Raji (cell line): ENCODE data around the gene TSHZ1.

ENCODE experiments used
- POLR2A ChIP-seq: IDR thresholded peaks from 2 replicates; pipeline ENCODE4 v1.6.1; 2011; ENCODE audit warnings: low read depth, low read length, control low read depth; ENCODE audit not compliant: insufficient read depth

The TSHZ1 gene

GRCh38 chr18:75223687-75224347 is 13.2 kb downstream of the TSHZ1 start:
- TF ChIP-seq POLR2A = no peak

GRCh38 chr18:75226286-75226955 is 15.8 kb downstream of the TSHZ1 start:
- TF ChIP-seq POLR2A = no peak

GRCh38 chr18:75226956-75227316 is 16.3 kb downstream of the TSHZ1 start:
- no peak for TF ChIP-seq POLR2A

- TF ChIP-seq POLR2A = no peak
Measured at GRCh38 chr18:75227535-75228296, 17.1 kb downstream of the TSHZ1 start.

GRCh38 chr18:75228967-75229366 is 18.4 kb downstream of the TSHZ1 start:
- TF ChIP-seq POLR2A = no peak

GRCh38 chr18:75229437-75229836 is 18.8 kb downstream of the TSHZ1 start:
- no peak for TF ChIP-seq POLR2A

GRCh38 chr18:75230163-75231052 is 19.8 kb downstream of the TSHZ1 start:
- TF ChIP-seq POLR2A = no peak

- TF ChIP-seq POLR2A = no peak
Measured at GRCh38 chr18:75231053-75231406, 20.4 kb downstream of the TSHZ1 start.

- TF ChIP-seq POLR2A = no peak
Measured at GRCh38 chr18:75234901-75235300, 24.3 kb downstream of the TSHZ1 start.

GRCh38 chr18:75235896-75236295 is 25.3 kb downstream of the TSHZ1 start:
- TF ChIP-seq POLR2A = no peak

GRCh38 chr18:75238100-75238499 is 27.5 kb downstream of the TSHZ1 start:
- no peak for TF ChIP-seq POLR2A

GRCh38 chr18:75238786-75239185 is 28.2 kb downstream of the TSHZ1 start:
- no peak for TF ChIP-seq POLR2A

- no peak for TF ChIP-seq POLR2A
Measured at GRCh38 chr18:75240433-75240832, 29.8 kb downstream of the TSHZ1 start.

GRCh38 chr18:75241705-75242104 is 31.1 kb downstream of the TSHZ1 start:
- no peak for TF ChIP-seq POLR2A
